Measurements from ENCODE around the gene LAMP2.

DNA sequence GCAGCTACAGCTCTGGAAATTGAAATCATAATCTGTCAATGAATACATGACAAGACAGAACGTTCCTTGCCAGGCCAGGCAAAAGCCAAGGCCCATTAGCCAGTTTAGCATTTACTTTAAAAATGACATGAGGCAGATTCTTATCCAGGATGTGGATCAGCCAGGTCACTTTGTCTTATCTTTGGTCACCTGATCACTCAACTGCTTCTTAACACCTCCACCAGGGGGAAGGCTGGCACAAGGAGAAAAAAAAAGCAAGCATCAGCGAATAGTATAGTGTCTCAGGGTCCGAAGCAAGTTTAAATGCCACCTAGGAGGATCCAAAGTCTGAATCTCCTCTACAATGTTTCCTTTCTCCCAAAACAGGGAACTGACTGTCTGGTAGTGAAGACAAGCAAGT is 88.4 kb downstream of the LAMP2 start:
- TF ChIP-seq EZH2 (IDR thresholded peaks at IDR 0.05; ENCODE audit: insufficient read depth, poor library complexity, severe bottlenecking), result no peak
- TF ChIP-seq EZH2phosphoT487 (IDR thresholded peaks at IDR 0.05; ENCODE audit: insufficient read depth, low read depth), result no peak
